Embryonic facial prominence (tissue), 1 donor: Measurements from ENCODE around the gene GARS1.
"Not testable (repeated sequence)": the region's sequence is repeated elsewhere in the genome, so short reads cannot be mapped to it uniquely, and the experiment has no call there.

Experiments
- DNase-seq: peaks from one replicate; pipeline ENCODE4 v3.0.0-alpha.2; 2016; ENCODE audit errors: extremely low spot score

The GARS1 gene

GRCh38 chr7:30625283-30625682 lies 30.6 kb downstream of the GARS1 start:
- no peak for DNase-seq

DNA sequence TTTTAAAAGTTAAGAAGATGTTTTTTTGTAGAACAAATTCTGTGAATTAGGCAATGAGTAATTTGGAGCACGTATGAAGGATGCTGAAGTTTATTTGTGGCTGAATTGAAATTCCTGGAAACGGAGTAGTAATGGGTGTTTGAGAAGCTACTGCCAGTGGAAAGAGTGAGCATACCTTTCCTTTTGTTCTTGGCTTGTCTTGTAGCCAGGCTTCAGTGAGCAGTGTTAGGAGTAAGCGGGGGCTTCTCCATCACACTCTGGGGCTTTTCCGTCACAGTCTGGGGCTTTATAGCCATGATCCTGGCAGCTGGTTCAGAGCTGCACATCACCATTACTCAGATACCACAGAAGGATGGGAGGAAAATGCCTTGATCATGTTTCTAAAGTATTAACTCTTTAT lies 32.3 kb downstream of the GARS1 start:
- DNase-seq, result no peak

DNA sequence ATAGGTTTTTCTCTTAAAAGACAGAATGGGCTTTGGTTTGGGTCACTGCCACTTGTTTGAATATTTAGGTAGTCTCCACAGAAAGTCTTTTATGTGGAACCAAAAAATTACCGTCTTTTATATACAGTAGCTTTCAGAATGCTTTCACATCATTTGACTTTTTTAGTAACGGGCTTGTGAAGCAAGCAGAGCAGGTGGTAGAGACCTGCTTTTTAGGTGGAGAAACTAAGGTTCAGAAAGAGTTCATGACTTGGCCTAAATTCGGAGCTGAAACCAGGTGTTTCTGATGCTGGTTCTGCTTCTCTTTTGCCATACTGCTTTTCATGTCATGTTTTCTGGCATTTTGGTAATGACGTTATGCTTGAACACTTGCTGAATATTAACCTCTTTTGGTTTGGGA lies 36.3 kb downstream of the GARS1 start:
- DNase-seq, result no peak

GRCh38 chr7:30633223-30633622 lies 38.5 kb downstream of the GARS1 start:
- no peak for DNase-seq

GRCh38 chr7:30634193-30634626 lies 39.5 kb downstream of the GARS1 start:
- no peak for DNase-seq

GRCh38 chr7:30634634-30635201 lies 40.0 kb downstream of the GARS1 start:
- no peak for DNase-seq

- DNase-seq, result no peak
These were observed 41.1 kb downstream of the GARS1 start for GRCh38 chr7:30635798-30636197.

GRCh38 chr7:30642322-30642721 lies 47.6 kb downstream of the GARS1 start:
- not testable (repeated sequence) for DNase-seq

DNA sequence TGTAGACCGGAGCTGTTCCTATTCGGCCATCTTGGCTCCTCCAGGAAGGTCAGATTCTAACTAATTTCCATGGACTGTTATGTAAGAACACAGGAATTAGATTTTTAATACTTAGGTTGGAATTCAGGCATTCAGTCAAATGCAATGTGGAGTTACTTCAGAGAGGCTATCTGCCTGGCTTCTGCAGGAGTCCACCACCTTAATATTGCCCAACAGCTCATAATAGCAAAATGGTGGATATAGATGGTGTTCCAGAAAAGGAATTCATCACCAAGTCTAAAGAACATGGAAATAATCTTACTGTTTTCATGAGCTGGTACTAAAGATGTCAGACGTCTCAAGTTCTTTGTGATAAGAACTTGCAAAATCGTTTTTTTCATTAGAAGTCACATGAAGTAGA lies 48.1 kb downstream of the GARS1 start:
- DNase-seq, result no peak

- DNase-seq, result no peak
These were observed 49.7 kb downstream of the GARS1 start for GRCh38 chr7:30644286-30644955.

DNA sequence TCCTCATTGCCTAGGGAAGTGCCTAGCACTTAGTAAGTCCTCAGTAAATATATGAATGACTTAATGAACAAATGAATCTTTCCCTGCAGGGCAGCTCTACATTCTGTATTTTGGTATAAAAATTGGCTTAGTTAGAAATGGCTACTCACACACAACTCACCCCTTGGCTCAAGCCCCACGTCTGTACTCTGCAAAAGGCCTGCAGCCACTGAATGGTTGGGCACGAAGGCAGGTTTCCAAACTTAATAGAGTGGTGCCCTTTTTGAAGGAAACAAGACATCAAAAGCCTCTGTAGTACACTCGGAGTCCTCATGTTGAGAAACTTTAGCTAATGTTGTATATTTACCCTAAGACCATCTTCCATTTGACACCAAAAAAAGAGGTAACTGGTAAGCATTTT lies 51.0 kb downstream of the GARS1 start:
- DNase-seq, result no peak

DNA sequence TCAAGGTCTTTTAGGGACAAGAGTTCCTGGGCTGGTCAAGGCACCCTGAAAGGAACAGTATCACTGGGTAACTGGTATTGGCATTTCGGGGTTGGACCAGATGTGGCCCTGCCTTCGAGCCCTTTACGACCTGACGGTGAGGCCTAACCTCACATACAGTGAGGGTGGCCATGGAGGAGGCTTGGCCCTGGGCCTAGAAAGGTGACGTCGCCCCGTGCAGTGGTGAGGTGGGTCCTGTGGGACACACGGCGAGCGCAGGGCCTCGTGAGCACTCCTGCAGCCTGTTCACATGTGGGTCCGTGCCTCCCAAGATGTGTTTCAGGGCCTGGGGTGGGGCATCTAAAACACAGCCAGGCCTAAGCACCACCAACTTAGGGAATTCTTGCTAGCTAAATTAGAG lies 51.5 kb downstream of the GARS1 start:
- no peak for DNase-seq

- DNase-seq, result no peak
These were observed 53.1 kb downstream of the GARS1 start for GRCh38 chr7:30647589-30648364.

DNA sequence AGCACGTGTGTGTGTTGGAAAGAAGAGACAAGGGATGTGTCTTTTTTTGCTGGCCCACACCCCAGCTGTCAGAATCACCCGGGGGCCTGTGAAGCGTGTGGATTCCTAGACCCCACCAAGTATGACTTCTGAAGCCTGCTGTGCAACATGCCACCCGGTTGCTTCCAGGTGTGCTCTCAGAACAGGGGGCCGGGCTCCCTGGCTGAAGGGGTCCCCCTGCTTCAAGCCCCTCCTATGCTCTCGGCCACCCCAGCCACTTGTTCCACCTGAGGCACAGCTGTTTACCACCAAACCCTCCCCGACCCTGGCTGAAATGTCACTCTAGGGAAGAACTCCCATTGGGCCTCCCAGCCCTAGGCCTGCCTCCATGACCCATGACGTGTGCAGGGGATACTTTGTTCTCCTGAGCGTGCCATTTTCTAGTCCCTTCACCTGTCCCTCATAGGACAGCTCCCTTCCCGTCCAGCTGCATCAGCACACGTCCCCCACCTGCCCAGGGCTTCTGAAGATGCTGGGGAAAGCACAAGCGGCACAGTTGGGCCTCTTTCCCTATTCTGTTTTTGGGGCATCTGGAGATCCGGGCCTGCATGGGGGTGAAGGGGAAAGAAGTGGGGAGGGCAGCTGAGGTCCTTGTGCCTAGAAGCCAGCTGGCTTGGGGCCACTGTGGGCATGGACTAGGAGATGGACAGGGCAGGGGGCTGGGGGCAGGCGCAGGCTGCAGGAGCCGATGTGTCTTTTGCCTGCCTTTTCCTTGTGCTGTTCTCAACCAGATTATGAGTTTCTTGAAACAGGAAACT lies 54.3 kb downstream of the GARS1 start:
- no peak for DNase-seq

GRCh38 chr7:30649717-30650420 lies 55.2 kb downstream of the GARS1 start:
- DNase-seq, result no peak

- DNase-seq, result no peak
These were observed 55.7 kb downstream of the GARS1 start for GRCh38 chr7:30650421-30650808.

DNA sequence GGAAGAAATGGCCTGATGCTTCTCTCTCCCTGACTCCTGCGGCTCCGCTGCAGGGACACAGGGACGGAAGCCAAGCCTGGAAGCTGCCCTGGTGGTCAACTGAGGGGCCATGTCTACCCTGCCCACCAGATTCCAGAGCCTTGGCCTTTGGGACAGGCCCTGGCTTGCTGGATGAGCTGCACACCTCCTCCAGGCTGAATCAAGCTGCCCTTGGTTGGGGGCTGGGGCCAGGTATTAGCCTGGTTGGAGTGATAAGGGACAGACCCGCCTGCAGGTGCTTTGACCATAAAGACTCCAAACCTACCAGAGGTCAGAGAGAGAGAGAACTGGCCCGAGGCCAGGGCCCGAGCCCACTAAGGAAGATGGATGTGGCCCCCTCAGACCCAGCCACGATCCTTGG lies 57.5 kb downstream of the GARS1 start:
- no peak for DNase-seq

GRCh38 chr7:30652698-30653641 lies 58.3 kb downstream of the GARS1 start:
- DNase-seq, result no peak

GRCh38 chr7:30654296-30655090 lies 59.8 kb downstream of the GARS1 start:
- DNase-seq, result no peak
